K562 (cell line): ENCODE results near the gene SLC6A14. TPM values are rescaled to one million over a fixed set of nuclear protein-coding genes. Genes with fewer than 3 reads are reported as not detected.

Source experiments
- ATAC-seq: fragments of 200-7000 bp; cut with Tn5 transposase; 3 replicates; pipeline ENCODE4 v1.9.1; 2020; ENCODE audit warnings: moderate library complexity
- BruUV-seq: library from RNA; stranded (reverse); fragments of 400-500 nt; replicated peaks from 2 replicates; lab custom pipeline; 2021; lab: Mats Ljungman, UMichigan
- CTCF ChIA-PET: fragments of 300-600 bp; formaldehyde crosslinking; extraction: SDS; loops from one replicate; lab custom pipeline; 2021; ENCODE audit warnings: low intra/inter-chr PET ratio; lab: Yijun Ruan, JAX
- POLR2A ChIA-PET: fragments of 300-600, 350-650 bp; sonication (Branson Sonifier 250); formaldehyde crosslinking; extraction: SDS; loops from one replicate; lab custom pipeline; 2021; ENCODE audit warnings: antibody characterized with exemption, inconsistent platforms; lab: Yijun Ruan, JAX
- DNase-seq, 4 experiments: peaks; one replicate each; pipeline versions ENCODE4 v3.0.0 to v3.0.0-alpha.2; 2011 to 2018; ENCODE audit warnings: low spot score in 3 of 4, mixed read lengths in 3 of 4; ENCODE audit errors: extremely low read depth in 1 of 4
- FAIRE-seq: peaks from 2 replicates; lab custom pipeline; 2011; peaks lifted over from hg19 to GRCh38; lab: Jason Lieb, UNC
- H2AFZ ChIP-seq: 2 replicates; pipeline ENCODE4 v1.6.0; 2011; ENCODE audit warnings: low read depth, low read length, control low read depth, inconsistent platforms
- H3K27ac ChIP-seq: fragments of 200-600 bp; 3 replicates; pipeline ENCODE4 v1.8.0; 2011; ENCODE audit warnings: low read depth, mild to moderate bottlenecking, control low read depth, inconsistent platforms, low read length, moderate library complexity, mixed read lengths; ENCODE audit errors: extremely low read depth
- H3K27me3 ChIP-seq, 2 experiments: fragments of 300-600 bp in 1 of 2; 2 replicates in 1 of 2; 3 replicates in 1 of 2; pipeline versions ENCODE4 v1.6.0 to v1.8.0; 2011; ENCODE audit warnings: inconsistent platforms in 2 of 2, low read length in 2 of 2, mild to moderate bottlenecking in 1 of 2, mixed read lengths in 1 of 2, moderate library complexity in 1 of 2; ENCODE audit not compliant: control insufficient read depth in 2 of 2, insufficient read depth in 2 of 2
- H3K36me3 ChIP-seq: fragments of 300-600 bp; 3 replicates; pipeline ENCODE4 v1.8.0; 2011; ENCODE audit warnings: mild to moderate bottlenecking, low read length, inconsistent platforms; ENCODE audit not compliant: control insufficient read depth, insufficient read depth
- H3K4me1 ChIP-seq, 2 experiments: fragments of 200-600 bp in 1 of 2; replicated peaks in 1 of 2; 2 replicates in 1 of 2; 3 replicates in 1 of 2; pipeline versions ENCODE4 v1.5.1 to v1.8.0; 2011; ENCODE audit warnings: inconsistent platforms in 2 of 2, low read length in 2 of 2, mild to moderate bottlenecking in 1 of 2, mixed read lengths in 1 of 2, moderate library complexity in 1 of 2; ENCODE audit not compliant: control insufficient read depth in 2 of 2, insufficient read depth in 2 of 2
- H3K4me2 ChIP-seq: 2 replicates; pipeline ENCODE4 v1.6.1; 2011; ENCODE audit warnings: low read length, control low read depth, inconsistent platforms, mixed read lengths; ENCODE audit not compliant: insufficient read depth
- H3K4me3 ChIP-seq: fragments of 200-600 bp; sonication (generic), shearing (Covaris generic); 2 replicates; pipeline ENCODE4 v1.5.1; 2016; ENCODE audit warnings: control low read depth, inconsistent platforms
- H3K79me2 ChIP-seq: fragments of 200-600 bp; 3 replicates; pipeline ENCODE4 v1.8.0; 2011; ENCODE audit warnings: low read length, inconsistent platforms; ENCODE audit not compliant: control insufficient read depth, insufficient read depth
- H3K9ac ChIP-seq, 2 experiments: 2 replicates each; pipeline versions ENCODE4 v1.6.0 to v1.6.1; 2011; ENCODE audit warnings: low read depth in 2 of 2, low read length in 2 of 2, control low read depth in 1 of 2, inconsistent platforms in 1 of 2, mild to moderate bottlenecking in 1 of 2, mixed read lengths in 1 of 2; ENCODE audit not compliant: insufficient read depth in 1 of 2
- H3K9me1 ChIP-seq: one replicate; pipeline ENCODE4 v1.6.0; 2011; ENCODE audit warnings: inconsistent platforms, mild to moderate bottlenecking, low read length, moderate library complexity; ENCODE audit not compliant: control insufficient read depth, insufficient read depth
- H3K9me3 ChIP-seq: replicated peaks from 2 replicates; pipeline ENCODE4 v1.5.1; 2011; ENCODE audit warnings: low read depth, low read length, inconsistent platforms; ENCODE audit not compliant: control insufficient read depth, insufficient read depth
- H4K20me1 ChIP-seq: replicated peaks from 2 replicates; pipeline ENCODE4 v1.6.1; 2011; ENCODE audit warnings: low read length, inconsistent platforms, mixed read lengths; ENCODE audit not compliant: control insufficient read depth, insufficient read depth
- COPS2 ChIP-seq: fragments of 450-650 bp; conservative IDR thresholded peaks from 2 replicates; pipeline ENCODE4 v1.6.1; 2016; ENCODE audit warnings: mild to moderate bottlenecking, moderate library complexity
- CREB1 ChIP-seq, 2 experiments: sonication (generic) in 1 of 2; formaldehyde crosslinking in 1 of 2; IDR thresholded peaks; 2 replicates each; pipeline versions ENCODE4 v1.6.1 to v1.8.0; 2012 to 2022; ENCODE audit warnings: inconsistent platforms in 1 of 2, mild to moderate bottlenecking in 1 of 2, missing genetic modification reagents in 1 of 2, moderate library complexity in 1 of 2
- CTBP1 ChIP-seq: fragments of 450-650 bp; IDR thresholded peaks from 2 replicates; pipeline ENCODE4 v1.6.1; 2016; ENCODE audit warnings: borderline replicate concordance
- ELF4 ChIP-seq: fragments of 450-650 bp; formaldehyde crosslinking; IDR thresholded peaks from 2 replicates; pipeline ENCODE4 v1.4.0; 2022; ENCODE audit warnings: missing genetic modification characterization
- GABPB2 ChIP-seq: fragments of 250-450 bp; sonication (Bioruptor Pico); conservative IDR thresholded peaks from 2 replicates; pipeline ENCODE4 v1.5.1; 2021; ENCODE audit warnings: mild to moderate bottlenecking
- GTF2E2 ChIP-seq: fragments of 200-800 bp; sonication (Bioruptor generic); IDR thresholded peaks from 2 replicates; pipeline ENCODE4 v1.6.1; 2016; ENCODE audit warnings: missing genetic modification characterization, missing compliant biosample characterization
- HIVEP1 ChIP-seq: fragments of 250-450 bp; sonication (Bioruptor Pico); IDR thresholded peaks from 2 replicates; pipeline ENCODE4 v1.4.0; 2020; ENCODE audit warnings: mild to moderate bottlenecking
- JUNB ChIP-seq: fragments of 450-650 bp; formaldehyde crosslinking; conservative IDR thresholded peaks from 2 replicates; pipeline ENCODE4 v1.4.0; 2020; ENCODE audit warnings: mild to moderate bottlenecking
- KAT8 ChIP-seq: fragments of 450-650 bp; IDR thresholded peaks from 2 replicates; pipeline ENCODE4 v1.6.1; 2016; ENCODE audit warnings: low read depth, mild to moderate bottlenecking
- NCOA2 ChIP-seq, 2 experiments: fragments of 450-650 bp; IDR thresholded peaks; 2 replicates each; pipeline ENCODE4 v1.6.1; 2018; ENCODE audit warnings: mild to moderate bottlenecking in 2 of 2, moderate library complexity in 1 of 2; ENCODE audit not compliant: partially characterized antibody in 2 of 2
- RHOXF2B ChIP-seq: fragments of 250-450 bp; sonication (Bioruptor Pico); conservative IDR thresholded peaks from 2 replicates; pipeline ENCODE4 v1.5.1; 2021
- RREB1 ChIP-seq: fragments of 250-450 bp; sonication (Bioruptor Pico); IDR thresholded peaks from 2 replicates; pipeline ENCODE4 v1.4.0; 2020
- XRCC5 ChIP-seq: fragments of 200-400 bp; formaldehyde crosslinking; IDR thresholded peaks from 2 replicates; pipeline ENCODE4 v1.6.1; 2017; ENCODE audit warnings: low read depth, mild to moderate bottlenecking, low read length
- ZNF274 ChIP-seq: IDR thresholded peaks from 2 replicates; pipeline ENCODE4 v1.6.1; 2011; ENCODE audit warnings: low read depth, mild to moderate bottlenecking, low read length, moderate library complexity, borderline replicate concordance
- ZNF445 ChIP-seq: fragments of 250-450 bp; sonication (Bioruptor Pico); IDR thresholded peaks from 2 replicates; pipeline ENCODE4 v1.4.0; 2020; ENCODE audit warnings: low read depth, mild to moderate bottlenecking, moderate library complexity
- ZZZ3 ChIP-seq: fragments of 450-650 bp; IDR thresholded peaks from 2 replicates; pipeline ENCODE4 v1.6.1; 2016; ENCODE audit warnings: antibody characterized with exemption, mild to moderate bottlenecking, moderate library complexity
- WGBS: fragments of 100-300 bp; shearing (Covaris generic); methylation state at CpG from one replicate; pipeline ENCODE4 v1.1.6; 2016; ENCODE audit warnings: low coverage, mixed read lengths; ENCODE audit not compliant: insufficient coverage; ENCODE audit errors: missing lambda C conversion rate; 5-methylcytosine and 5-hydroxymethylcytosine counted together
- in situ Hi-C: fragments of 300-500 bp; cut with MboI; formaldehyde crosslinking; loops from 4 replicates; pipeline ENCODE4 v1.15.0; 2018; ENCODE audit warnings: inconsistent platforms, mixed read lengths
- intact Hi-C: fragments of 100-400 bp; cut with micrococcal nuclease; formaldehyde crosslinking; loops from 2 replicates; pipeline ENCODE4 v1.14.2; 2022
- polyA plus RNA-seq, 8 experiments: library from polyadenylated mRNA; depleted of rRNA in 4 of 8; stranded (reverse) in 5 of 8; unstranded in 3 of 8; fragments of >200 nt; fragmentation: Nextera tagmentation in 2 of 8; fragmentation: Illumina TruSeq in 1 of 8; extraction: Ambion mirVana in 2 of 8; extraction: Trizol in 1 of 8; gene quantifications; 2 replicates each; pipeline versions ENCODE4 v1.2.1 to v1.2.3, GENCODE V29; 2011 to 2014; ENCODE audit warnings: inconsistent platforms in 1 of 8, missing spikeins in 1 of 8
- total RNA-seq, 7 experiments: library from RNA; depleted of rRNA in 6 of 7; stranded (reverse); fragments of >200 nt in 6 of 7; fragmentation: Illumina TruSeq in 2 of 7; extraction: Trizol in 2 of 7; gene quantifications; 2 replicates each; pipeline versions ENCODE4 v1.2.1 to v1.2.3, GENCODE V29; 2011 to 2021; ENCODE audit warnings: low replicate concordance in 1 of 7
- TF ChIP-seq, protein P1 (sequence below): fragments of 450-650 bp; formaldehyde crosslinking; IDR thresholded peaks from 2 replicates; pipeline ENCODE4 v1.4.0; 2020; ENCODE audit warnings: mild to moderate bottlenecking, mixed read lengths

SLC6A14 gene
- total and polyA plus RNA-seq, 9 of the 15 experiments (the other 6 are each of a cell fraction or from before 2014, with no cell fraction given), result 0.04 TPM; not detected in 8

- TF ChIP-seq RREB1 (CRISPR knock-in tag), result no peak
Observed at GRCh38 chrX:116413273-116413672, 23.1 kb upstream of the SLC6A14 start (continued).

DNA sequence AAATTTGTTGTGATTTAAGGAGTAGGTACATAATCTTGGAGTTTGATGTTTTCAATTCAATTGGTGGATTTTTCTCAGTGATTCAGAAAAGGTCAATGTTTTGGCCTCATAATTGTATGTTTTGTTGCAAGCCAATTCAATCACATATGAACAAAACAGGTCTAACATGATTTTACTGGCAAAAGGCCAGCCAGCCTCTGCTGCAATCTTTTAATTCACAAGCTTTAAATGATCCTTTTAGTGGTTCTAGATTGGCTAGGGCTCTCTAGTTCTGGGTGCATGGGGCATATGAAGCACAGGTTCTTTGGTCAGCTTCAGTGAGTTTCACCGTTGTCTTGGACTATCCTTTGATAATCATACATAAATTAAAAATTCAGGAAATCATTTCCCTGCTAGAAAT lies 19.2 kb upstream of the SLC6A14 start:
- no peaks in the 10 kb centered on the region for H3K4me1 ChIP-seq
- H3K36me3 ChIP-seq, result no peaks in the 10 kb centered on the region
- intact Hi-C loops, result no loop called here
- no peak overlapping the region for H3K9ac ChIP-seq
- no peak overlapping the region for H3K4me2 ChIP-seq
- BruUV-seq, result no TSS peak
- in situ Hi-C loops, result no loop called here
- FAIRE-seq, result no peak
- H4K20me1 ChIP-seq, result no peaks in the 10 kb centered on the region
- H3K9me3 ChIP-seq, result no peaks in the 10 kb centered on the region
- no peak for DNase-seq
- H3K9me1 ChIP-seq, result no peaks in the 10 kb centered on the region
- H3K27me3 ChIP-seq, result no peaks in the 10 kb centered on the region
- CTCF ChIA-PET, result no interaction called here
- TF ChIP-seq GABPB2 (no peak), ZNF274 (no peak), CREB1 (IDR thresholded peaks at IDR 0.05) (no peak), CREB1 (CRISPR knock-in tag; IDR thresholded peaks at IDR 0.05) (no peak), COPS2 (no peak), HIVEP1 (no peak), ELF4 (CRISPR knock-in tag) (no peak), ZZZ3 (no peak), CTBP1 (no peak), KAT8 (no peak), NCOA2 (IDR thresholded peaks at IDR 0.05; ENCODE audit: partially characterized antibody in 2 of 2) (no peak), RHOXF2B (CRISPR knock-in tag) (no peak), GTF2E2 (tag) (no peak), ZNF445 (no peak), XRCC5 (no peak), JUNB (CRISPR knock-in tag) (no peak)
- TF ChIP-seq, protein P1, sequence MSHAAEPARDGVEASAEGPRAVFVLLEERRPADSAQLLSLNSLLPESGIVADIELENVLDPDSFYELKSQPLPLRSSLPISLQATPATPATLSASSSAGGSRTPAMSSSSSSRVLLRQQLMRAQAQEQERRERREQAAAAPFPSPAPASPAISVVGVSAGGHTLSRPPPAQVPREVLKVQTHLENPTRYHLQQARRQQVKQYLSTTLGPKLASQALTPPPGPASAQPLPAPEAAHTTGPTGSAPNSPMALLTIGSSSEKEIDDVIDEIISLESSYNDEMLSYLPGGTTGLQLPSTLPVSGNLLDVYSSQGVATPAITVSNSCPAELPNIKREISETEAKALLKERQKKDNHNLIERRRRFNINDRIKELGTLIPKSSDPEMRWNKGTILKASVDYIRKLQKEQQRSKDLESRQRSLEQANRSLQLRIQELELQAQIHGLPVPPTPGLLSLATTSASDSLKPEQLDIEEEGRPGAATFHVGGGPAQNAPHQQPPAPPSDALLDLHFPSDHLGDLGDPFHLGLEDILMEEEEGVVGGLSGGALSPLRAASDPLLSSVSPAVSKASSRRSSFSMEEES (CRISPR knock-in tag), result no peak
- TF ChIP-seq, all 486 proteins: peak for 0
- 0% methylated on average over 1 of the region's 1 CpG for WGBS
- Histone ChIP-seq H3K4me3 (no peak overlapping the region), H3K79me2 (no peaks in the 10 kb centered on the region), H2AFZ (no peak overlapping the region), H3K27ac (no peak overlapping the region)
- POLR2A ChIA-PET, result no interaction called here
- no peak for ATAC-seq
